BJ (cell line): Measurements from ENCODE around the gene CDH1. TPM values are rescaled to one million over a fixed set of nuclear protein-coding genes. Genes with fewer than 3 reads are reported as not detected.

Source experiments
- CTCF ChIA-PET: fragments of 350-600 bp; formaldehyde crosslinking; extraction: SDS; loops from one replicate; lab custom pipeline; 2021; ENCODE audit warnings: antibody characterized with exemption, inconsistent platforms; lab: Yijun Ruan, JAX
- POLR2A ChIA-PET: fragments of 300-600 bp; sonication (Branson Sonifier 250); formaldehyde crosslinking; extraction: SDS; loops from one replicate; lab custom pipeline; 2021; ENCODE audit warnings: antibody characterized with exemption; lab: Charles Lee
- DNase-seq: peaks from one replicate; pipeline ENCODE4 v3.0.0-alpha.2; 2011; ENCODE audit warnings: low read depth
- H3K27me3 ChIP-seq: 2 replicates; pipeline ENCODE4 v1.6.0; 2011; ENCODE audit warnings: low read length; ENCODE audit not compliant: control insufficient read depth, insufficient read depth
- H3K36me3 ChIP-seq: 2 replicates; pipeline ENCODE4 v1.5.1; 2011; ENCODE audit warnings: low read length; ENCODE audit not compliant: control insufficient read depth, insufficient read depth
- H3K4me3 ChIP-seq: 2 replicates; pipeline ENCODE4 v1.5.1; 2011; ENCODE audit warnings: low read depth, mild to moderate bottlenecking, control low read depth, low read length
- CTCF ChIP-seq: IDR thresholded peaks from 2 replicates; pipeline ENCODE4 v1.5.1; 2011; ENCODE audit warnings: low read depth, mild to moderate bottlenecking, control low read depth, inconsistent platforms, low read length, moderate library complexity; ENCODE audit not compliant: insufficient read depth
- polyA plus RNA-seq: library from polyadenylated mRNA; depleted of rRNA; stranded (reverse); fragments of >200 nt; gene quantifications from 2 replicates; pipeline ENCODE4 v1.2.3, GENCODE V29; 2011

CDH1 gene
- polyA plus RNA-seq, 1 experiment: 0.26 TPM

GRCh38 chr16:68743664-68744063 lies 6.6 kb downstream of the CDH1 start:
- POLR2A ChIA-PET: no interaction called here
- TF ChIP-seq CTCF: no peak
- DNase-seq: no peak
- CTCF ChIA-PET: interaction anchor here (1.2 kb wide), 1 partner anchor 21 kb away, joined by 4 read pairs; no protein-coding TSS in a partner anchor
- no peaks in the 10 kb centered on the region; the same call in 1 of the 2 replicates for H3K27me3 ChIP-seq
- H3K36me3 ChIP-seq: no peaks in the 10 kb centered on the region
- no peak overlapping the region for H3K4me3 ChIP-seq

- ChIA-PET CTCF (no interaction called here), POLR2A (no interaction called here)
- H3K4me3 ChIP-seq: no peak overlapping the region
- no peaks in the 10 kb centered on the region for H3K36me3 ChIP-seq
- DNase-seq: no peak
- no peaks in the 10 kb centered on the region; the same call in 1 of the 2 replicates for H3K27me3 ChIP-seq
- no peak for TF ChIP-seq CTCF
Observed at GRCh38 chr16:68744744-68745280, 7.7 kb downstream of the CDH1 start.

GRCh38 chr16:68746951-68747350 lies 9.9 kb downstream of the CDH1 start:
- no peaks in the 10 kb centered on the region for H3K36me3 ChIP-seq
- POLR2A ChIA-PET: no interaction called here
- no peak for DNase-seq
- H3K27me3 ChIP-seq: no peaks in the 10 kb centered on the region; the same call in 1 of the 2 replicates
- no peak overlapping the region for H3K4me3 ChIP-seq
- CTCF ChIA-PET: no interaction called here
- no peak for TF ChIP-seq CTCF

- Histone ChIP-seq H3K36me3 (no peaks in the 10 kb centered on the region), H3K4me3 (no peak overlapping the region), H3K27me3 (peaks cover 1% of the 10 kb centered on the region; the same call in 1 of the 2 replicates)
- ChIA-PET CTCF (no interaction called here), POLR2A (no interaction called here)
- no peak for TF ChIP-seq CTCF
- no peak for DNase-seq
Observed at GRCh38 chr16:68749432-68749831, 12.3 kb downstream of the CDH1 start.

GRCh38 chr16:68750193-68750695 lies 13.2 kb downstream of the CDH1 start:
- H3K27me3 ChIP-seq: peaks cover 1% of the 10 kb centered on the region; the same call in 1 of the 2 replicates
- CTCF ChIA-PET: no interaction called here
- no peak overlapping the region for H3K4me3 ChIP-seq
- TF ChIP-seq CTCF: no peak
- no peaks in the 10 kb centered on the region for H3K36me3 ChIP-seq
- POLR2A ChIA-PET: no interaction called here
- no peak for DNase-seq
